BE2C (cell line): ENCODE measurements around the gene CDH13.
"Not testable (repeated sequence)": the region's sequence is repeated elsewhere in the genome, so short reads cannot be mapped to it uniquely, and the experiment has no call there.

Experiments
- DNase-seq: peaks from one replicate; pipeline ENCODE4 v3.0.0-alpha.2; 2020
- H3K27me3 ChIP-seq: fragments of 250-450 bp; sonication (Bioruptor Pico); 2 replicates; pipeline ENCODE4 v1.5.1; 2020; ENCODE audit warnings: mild to moderate bottlenecking
- H3K36me3 ChIP-seq: fragments of 250-450 bp; sonication (Bioruptor Pico); 2 replicates; pipeline ENCODE4 v1.5.1; 2020; ENCODE audit warnings: mild to moderate bottlenecking
- H3K4me1 ChIP-seq: fragments of 250-450 bp; sonication (Bioruptor Pico); 2 replicates; pipeline ENCODE4 v1.5.1; 2020
- H3K4me3 ChIP-seq: 2 replicates; pipeline ENCODE4 v1.5.1; 2011; ENCODE audit warnings: low read depth, low read length
- H3K9me3 ChIP-seq: fragments of 250-450 bp; sonication (Bioruptor Pico); 2 replicates; pipeline ENCODE4 v1.5.1; 2020
- TF ChIP-seq, protein P1 (sequence below): IDR thresholded peaks from 2 replicates; pipeline ENCODE4 v1.5.1; 2012; ENCODE audit warnings: mild to moderate bottlenecking, low read depth, low read length

The CDH13 gene

DNA sequence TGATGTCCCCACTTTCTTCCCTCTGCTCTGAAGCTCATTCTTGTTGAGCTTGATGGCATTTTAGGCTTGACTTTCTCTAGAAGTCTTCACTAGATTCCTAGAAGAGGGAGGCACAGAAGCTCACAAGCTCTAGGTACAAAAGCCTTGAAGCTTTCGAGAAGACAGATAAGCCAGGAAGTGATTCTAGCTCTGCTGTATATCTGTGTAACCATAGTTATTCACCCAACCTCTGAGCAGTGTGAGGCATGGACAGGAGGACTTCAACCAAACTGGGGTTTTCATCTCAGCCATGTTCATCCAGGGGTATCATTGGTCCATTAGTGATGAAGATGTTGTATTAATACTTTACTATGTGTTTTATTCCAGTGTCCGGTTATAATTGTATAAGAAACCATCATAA is 299.7 kb downstream of the CDH13 start:
- TF ChIP-seq, protein P1, sequence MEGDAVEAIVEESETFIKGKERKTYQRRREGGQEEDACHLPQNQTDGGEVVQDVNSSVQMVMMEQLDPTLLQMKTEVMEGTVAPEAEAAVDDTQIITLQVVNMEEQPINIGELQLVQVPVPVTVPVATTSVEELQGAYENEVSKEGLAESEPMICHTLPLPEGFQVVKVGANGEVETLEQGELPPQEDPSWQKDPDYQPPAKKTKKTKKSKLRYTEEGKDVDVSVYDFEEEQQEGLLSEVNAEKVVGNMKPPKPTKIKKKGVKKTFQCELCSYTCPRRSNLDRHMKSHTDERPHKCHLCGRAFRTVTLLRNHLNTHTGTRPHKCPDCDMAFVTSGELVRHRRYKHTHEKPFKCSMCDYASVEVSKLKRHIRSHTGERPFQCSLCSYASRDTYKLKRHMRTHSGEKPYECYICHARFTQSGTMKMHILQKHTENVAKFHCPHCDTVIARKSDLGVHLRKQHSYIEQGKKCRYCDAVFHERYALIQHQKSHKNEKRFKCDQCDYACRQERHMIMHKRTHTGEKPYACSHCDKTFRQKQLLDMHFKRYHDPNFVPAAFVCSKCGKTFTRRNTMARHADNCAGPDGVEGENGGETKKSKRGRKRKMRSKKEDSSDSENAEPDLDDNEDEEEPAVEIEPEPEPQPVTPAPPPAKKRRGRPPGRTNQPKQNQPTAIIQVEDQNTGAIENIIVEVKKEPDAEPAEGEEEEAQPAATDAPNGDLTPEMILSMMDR = no peak
- Histone ChIP-seq H3K9me3 (no peaks in the 10 kb centered on the region), H3K4me3 (no peak overlapping the region), H3K36me3 (no peaks in the 10 kb centered on the region), H3K27me3 (no peaks in the 10 kb centered on the region), H3K4me1 (no peaks in the 10 kb centered on the region)
- no peak for DNase-seq

DNA sequence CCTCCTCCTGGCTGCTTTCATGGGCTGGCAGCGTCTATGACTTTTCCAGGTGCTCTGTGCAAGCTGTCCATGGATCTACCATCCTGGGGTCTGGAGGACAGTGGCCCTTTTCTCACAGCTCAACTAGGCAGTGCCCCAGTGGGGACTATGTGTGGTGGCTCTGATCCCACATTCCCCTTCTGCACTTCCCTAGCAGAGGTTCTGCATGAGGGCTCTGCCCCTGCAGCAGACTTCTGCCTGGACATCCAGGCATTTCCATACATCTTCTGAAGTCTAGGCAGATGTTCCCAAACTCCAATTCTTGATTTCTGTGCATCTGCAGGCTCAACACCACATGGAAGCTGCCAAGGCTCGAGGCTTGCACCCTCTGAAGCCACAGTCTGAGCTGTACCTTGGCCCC is 307.2 kb downstream of the CDH13 start:
- H3K27me3 ChIP-seq, H3K4me1 ChIP-seq, H3K36me3 ChIP-seq, H3K4me3 ChIP-seq, H3K9me3 ChIP-seq, DNase-seq: not testable (repeated sequence)

DNA sequence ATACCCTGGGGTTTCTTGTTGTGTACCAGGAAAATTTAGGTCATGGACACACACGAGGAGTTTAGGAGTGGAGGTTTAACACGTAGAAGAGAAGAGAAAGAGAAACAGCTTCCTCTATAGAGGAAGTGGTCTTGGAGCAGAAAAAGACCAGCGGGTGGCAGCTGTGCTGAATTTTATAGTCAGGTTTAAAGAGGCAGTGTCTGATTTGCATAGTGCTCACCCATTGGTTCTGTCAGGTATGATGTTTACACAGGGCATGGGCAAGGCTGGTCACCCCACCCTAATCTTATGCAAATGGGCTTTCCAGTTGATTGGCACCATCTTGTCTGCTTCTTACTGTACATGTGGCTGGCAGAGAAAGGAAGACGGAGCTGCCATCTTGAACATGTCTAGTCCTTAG is 309.0 kb downstream of the CDH13 start:
- no peaks in the 10 kb centered on the region for H3K36me3 ChIP-seq
- TF ChIP-seq, protein P1 = no peak
- H3K9me3 ChIP-seq = no peaks in the 10 kb centered on the region
- no peaks in the 10 kb centered on the region for H3K27me3 ChIP-seq
- no peak overlapping the region for H3K4me3 ChIP-seq
- H3K4me1 ChIP-seq = no peaks in the 10 kb centered on the region
- DNase-seq = no peak

- Histone ChIP-seq H3K4me3 (no peak overlapping the region), H3K27me3 (no peaks in the 10 kb centered on the region), H3K36me3 (no peaks in the 10 kb centered on the region), H3K9me3 (no peaks in the 10 kb centered on the region; the same call in 1 of the 2 replicates), H3K4me1 (no peaks in the 10 kb centered on the region)
- TF ChIP-seq, protein P1 = no peak
- no peak for DNase-seq
Measured at GRCh38 chr16:82936941-82937551, 310.3 kb downstream of the CDH13 start.

DNA sequence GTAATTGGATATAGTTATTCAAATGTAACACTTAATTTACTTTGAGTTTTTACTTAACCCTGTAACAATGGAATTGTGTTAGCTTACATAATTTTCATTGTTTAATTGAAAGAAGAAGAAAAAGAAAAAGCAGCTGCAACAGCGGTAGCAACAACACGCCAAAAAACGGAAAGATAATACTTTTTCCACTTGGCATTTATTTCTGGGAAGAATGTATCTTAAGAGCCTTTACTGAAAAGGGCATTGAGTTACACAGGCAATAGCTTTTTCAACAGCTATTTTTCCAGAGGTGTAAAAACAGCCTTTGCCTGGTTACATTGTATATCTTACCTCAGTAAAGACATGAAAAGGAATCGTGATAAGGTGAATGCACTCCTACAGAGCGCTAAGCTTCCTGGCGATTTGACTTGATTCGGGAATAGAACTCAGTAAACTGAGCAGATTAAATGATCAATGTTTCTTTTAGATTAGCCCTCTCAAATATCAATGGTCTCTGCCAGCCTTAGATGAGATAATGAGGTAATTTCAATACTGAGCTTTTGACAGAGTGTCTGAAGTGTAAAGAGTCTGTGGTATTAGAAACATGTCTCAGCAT is 311.3 kb downstream of the CDH13 start:
- no peaks in the 10 kb centered on the region for H3K27me3 ChIP-seq
- no peaks in the 10 kb centered on the region for H3K36me3 ChIP-seq
- H3K4me1 ChIP-seq = no peaks in the 10 kb centered on the region
- H3K4me3 ChIP-seq = no peak overlapping the region
- H3K9me3 ChIP-seq = no peaks in the 10 kb centered on the region; the same call in 1 of the 2 replicates
- TF ChIP-seq, protein P1 = no peak
- DNase-seq = no peak

GRCh38 chr16:82943371-82943770 is 316.6 kb downstream of the CDH13 start:
- no peak for DNase-seq
- Histone ChIP-seq H3K36me3 (no peaks in the 10 kb centered on the region), H3K27me3 (no peaks in the 10 kb centered on the region), H3K4me3 (no peak overlapping the region), H3K4me1 (no peaks in the 10 kb centered on the region), H3K9me3 (no peaks in the 10 kb centered on the region; the same call in 1 of the 2 replicates)
- TF ChIP-seq, protein P1 = no peak
